ENCODE data around the gene DNAJA2.

DNA sequence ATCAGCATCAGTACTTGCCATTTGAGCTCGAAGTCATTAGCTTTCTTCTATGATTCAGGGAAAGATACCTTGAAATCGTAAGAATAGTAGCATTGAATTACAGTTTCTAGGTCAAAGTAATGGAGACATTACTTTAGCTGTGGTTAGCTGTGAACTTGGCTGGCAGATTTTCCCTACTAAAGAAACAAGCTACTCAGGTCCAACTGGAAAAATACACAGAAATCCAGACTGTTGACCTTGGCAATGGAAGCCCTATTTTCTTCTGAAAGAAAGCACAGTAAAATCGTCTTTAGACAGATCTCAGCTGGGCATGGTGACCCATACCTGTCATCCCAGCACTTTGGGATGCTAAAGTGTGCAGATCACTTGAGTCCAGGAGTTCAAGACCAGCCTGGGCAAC lies 13.4 kb upstream of the DNAJA2 start:
- TF ChIP-seq POLR2A (IDR thresholded peaks at IDR 0.05) (no peak), EP300 (IDR thresholded peaks at IDR 0.05) (no peak), POLR2AphosphoS5 (IDR thresholded peaks at IDR 0.05) (no peak)
- TF ChIP-seq, protein P1, sequence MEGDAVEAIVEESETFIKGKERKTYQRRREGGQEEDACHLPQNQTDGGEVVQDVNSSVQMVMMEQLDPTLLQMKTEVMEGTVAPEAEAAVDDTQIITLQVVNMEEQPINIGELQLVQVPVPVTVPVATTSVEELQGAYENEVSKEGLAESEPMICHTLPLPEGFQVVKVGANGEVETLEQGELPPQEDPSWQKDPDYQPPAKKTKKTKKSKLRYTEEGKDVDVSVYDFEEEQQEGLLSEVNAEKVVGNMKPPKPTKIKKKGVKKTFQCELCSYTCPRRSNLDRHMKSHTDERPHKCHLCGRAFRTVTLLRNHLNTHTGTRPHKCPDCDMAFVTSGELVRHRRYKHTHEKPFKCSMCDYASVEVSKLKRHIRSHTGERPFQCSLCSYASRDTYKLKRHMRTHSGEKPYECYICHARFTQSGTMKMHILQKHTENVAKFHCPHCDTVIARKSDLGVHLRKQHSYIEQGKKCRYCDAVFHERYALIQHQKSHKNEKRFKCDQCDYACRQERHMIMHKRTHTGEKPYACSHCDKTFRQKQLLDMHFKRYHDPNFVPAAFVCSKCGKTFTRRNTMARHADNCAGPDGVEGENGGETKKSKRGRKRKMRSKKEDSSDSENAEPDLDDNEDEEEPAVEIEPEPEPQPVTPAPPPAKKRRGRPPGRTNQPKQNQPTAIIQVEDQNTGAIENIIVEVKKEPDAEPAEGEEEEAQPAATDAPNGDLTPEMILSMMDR (IDR thresholded peaks at IDR 0.05): no peak

All from stomach (tissue), 4 donors.